Measurements from ENCODE around the gene ADGRF4.

- no peak for TF ChIP-seq CTCF (IDR thresholded peaks at IDR 0.05; ENCODE audit: poor library complexity)
- no peak for TF ChIP-seq EZH2 (IDR thresholded peaks at IDR 0.05; ENCODE audit: borderline replicate concordance)
- no peak for TF ChIP-seq EZH2phosphoT487 (IDR thresholded peaks at IDR 0.05; ENCODE audit: low read depth, severe bottlenecking, unreplicated experiment)
Observed at GRCh38 chr6:47678739-47679138, 19.6 kb upstream of the ADGRF4 start.
